ENCODE results near the gene DISC1. TPM values are rescaled to one million over a fixed set of nuclear protein-coding genes. Genes with fewer than 3 reads are reported as not detected.

Gene DISC1
- total and polyA plus RNA-seq, 2 experiments from 2014 or later: 2.1 to 6.5 TPM

DNA sequence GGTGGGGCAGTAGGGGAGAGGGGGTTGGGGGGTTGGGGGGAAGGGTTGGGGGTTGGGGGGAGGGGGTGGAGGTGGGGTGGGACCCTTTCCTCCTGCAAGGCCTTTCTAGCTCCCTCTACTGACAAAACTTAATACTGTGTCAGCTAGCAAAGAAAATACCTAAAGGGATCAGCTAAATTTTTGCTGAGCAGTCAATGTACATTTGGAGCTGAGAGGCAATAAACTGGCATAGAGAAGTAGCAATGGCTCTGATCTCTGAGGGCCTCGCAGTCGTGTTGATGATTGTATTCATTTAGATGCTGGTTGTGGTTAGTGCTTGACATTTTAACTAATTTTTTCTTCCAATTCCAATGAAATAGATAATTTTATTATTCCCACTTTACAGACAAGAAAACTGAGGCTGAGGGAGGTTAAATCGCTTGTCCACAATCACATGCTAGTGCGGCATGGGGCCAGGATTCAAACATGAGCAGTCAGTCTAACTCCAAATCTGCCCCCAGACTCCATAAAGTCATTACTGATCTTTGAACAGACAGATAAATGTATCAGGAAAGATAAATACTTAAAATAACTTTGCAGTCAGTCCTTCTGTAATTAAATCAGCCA, 357.1 kb downstream of the DISC1 start:
- Histone ChIP-seq H3K4me1 (ENCODE audit: insufficient read depth) (peaks cover 5% of the 10 kb centered on the region; the same call in 1 of the 2 replicates), H3K27ac (ENCODE audit: low read depth) (no peak overlapping the region), H3K4me3 (no peak overlapping the region), H3K36me3 (ENCODE audit: insufficient read depth) (no peaks in the 10 kb centered on the region), H3K4me2 (no peak overlapping the region), H3K9me2 (ENCODE audit: insufficient read depth) (0 out of 2 replicates have a peak, but pooled peaks cover 6% of the 10 kb centered on the region), H4K20me1 (replicated peaks; ENCODE audit: insufficient read depth) (no peaks in the 10 kb centered on the region), H3F3A (replicated peaks; ENCODE audit: low read depth) (no peaks in the 10 kb centered on the region), H3K79me2 (replicated peaks; ENCODE audit: insufficient read depth) (no peaks in the 10 kb centered on the region), H3K27me3 (ENCODE audit: insufficient read depth) (no peaks in the 10 kb centered on the region), H2AFZ (no peak overlapping the region)
- TF ChIP-seq, protein P1, sequence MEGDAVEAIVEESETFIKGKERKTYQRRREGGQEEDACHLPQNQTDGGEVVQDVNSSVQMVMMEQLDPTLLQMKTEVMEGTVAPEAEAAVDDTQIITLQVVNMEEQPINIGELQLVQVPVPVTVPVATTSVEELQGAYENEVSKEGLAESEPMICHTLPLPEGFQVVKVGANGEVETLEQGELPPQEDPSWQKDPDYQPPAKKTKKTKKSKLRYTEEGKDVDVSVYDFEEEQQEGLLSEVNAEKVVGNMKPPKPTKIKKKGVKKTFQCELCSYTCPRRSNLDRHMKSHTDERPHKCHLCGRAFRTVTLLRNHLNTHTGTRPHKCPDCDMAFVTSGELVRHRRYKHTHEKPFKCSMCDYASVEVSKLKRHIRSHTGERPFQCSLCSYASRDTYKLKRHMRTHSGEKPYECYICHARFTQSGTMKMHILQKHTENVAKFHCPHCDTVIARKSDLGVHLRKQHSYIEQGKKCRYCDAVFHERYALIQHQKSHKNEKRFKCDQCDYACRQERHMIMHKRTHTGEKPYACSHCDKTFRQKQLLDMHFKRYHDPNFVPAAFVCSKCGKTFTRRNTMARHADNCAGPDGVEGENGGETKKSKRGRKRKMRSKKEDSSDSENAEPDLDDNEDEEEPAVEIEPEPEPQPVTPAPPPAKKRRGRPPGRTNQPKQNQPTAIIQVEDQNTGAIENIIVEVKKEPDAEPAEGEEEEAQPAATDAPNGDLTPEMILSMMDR (conservative IDR thresholded peaks at IDR 0.05; ENCODE audit: low read depth in 2 of 2): peak; percentile 36 to 57
- TF ChIP-seq, protein P2, sequence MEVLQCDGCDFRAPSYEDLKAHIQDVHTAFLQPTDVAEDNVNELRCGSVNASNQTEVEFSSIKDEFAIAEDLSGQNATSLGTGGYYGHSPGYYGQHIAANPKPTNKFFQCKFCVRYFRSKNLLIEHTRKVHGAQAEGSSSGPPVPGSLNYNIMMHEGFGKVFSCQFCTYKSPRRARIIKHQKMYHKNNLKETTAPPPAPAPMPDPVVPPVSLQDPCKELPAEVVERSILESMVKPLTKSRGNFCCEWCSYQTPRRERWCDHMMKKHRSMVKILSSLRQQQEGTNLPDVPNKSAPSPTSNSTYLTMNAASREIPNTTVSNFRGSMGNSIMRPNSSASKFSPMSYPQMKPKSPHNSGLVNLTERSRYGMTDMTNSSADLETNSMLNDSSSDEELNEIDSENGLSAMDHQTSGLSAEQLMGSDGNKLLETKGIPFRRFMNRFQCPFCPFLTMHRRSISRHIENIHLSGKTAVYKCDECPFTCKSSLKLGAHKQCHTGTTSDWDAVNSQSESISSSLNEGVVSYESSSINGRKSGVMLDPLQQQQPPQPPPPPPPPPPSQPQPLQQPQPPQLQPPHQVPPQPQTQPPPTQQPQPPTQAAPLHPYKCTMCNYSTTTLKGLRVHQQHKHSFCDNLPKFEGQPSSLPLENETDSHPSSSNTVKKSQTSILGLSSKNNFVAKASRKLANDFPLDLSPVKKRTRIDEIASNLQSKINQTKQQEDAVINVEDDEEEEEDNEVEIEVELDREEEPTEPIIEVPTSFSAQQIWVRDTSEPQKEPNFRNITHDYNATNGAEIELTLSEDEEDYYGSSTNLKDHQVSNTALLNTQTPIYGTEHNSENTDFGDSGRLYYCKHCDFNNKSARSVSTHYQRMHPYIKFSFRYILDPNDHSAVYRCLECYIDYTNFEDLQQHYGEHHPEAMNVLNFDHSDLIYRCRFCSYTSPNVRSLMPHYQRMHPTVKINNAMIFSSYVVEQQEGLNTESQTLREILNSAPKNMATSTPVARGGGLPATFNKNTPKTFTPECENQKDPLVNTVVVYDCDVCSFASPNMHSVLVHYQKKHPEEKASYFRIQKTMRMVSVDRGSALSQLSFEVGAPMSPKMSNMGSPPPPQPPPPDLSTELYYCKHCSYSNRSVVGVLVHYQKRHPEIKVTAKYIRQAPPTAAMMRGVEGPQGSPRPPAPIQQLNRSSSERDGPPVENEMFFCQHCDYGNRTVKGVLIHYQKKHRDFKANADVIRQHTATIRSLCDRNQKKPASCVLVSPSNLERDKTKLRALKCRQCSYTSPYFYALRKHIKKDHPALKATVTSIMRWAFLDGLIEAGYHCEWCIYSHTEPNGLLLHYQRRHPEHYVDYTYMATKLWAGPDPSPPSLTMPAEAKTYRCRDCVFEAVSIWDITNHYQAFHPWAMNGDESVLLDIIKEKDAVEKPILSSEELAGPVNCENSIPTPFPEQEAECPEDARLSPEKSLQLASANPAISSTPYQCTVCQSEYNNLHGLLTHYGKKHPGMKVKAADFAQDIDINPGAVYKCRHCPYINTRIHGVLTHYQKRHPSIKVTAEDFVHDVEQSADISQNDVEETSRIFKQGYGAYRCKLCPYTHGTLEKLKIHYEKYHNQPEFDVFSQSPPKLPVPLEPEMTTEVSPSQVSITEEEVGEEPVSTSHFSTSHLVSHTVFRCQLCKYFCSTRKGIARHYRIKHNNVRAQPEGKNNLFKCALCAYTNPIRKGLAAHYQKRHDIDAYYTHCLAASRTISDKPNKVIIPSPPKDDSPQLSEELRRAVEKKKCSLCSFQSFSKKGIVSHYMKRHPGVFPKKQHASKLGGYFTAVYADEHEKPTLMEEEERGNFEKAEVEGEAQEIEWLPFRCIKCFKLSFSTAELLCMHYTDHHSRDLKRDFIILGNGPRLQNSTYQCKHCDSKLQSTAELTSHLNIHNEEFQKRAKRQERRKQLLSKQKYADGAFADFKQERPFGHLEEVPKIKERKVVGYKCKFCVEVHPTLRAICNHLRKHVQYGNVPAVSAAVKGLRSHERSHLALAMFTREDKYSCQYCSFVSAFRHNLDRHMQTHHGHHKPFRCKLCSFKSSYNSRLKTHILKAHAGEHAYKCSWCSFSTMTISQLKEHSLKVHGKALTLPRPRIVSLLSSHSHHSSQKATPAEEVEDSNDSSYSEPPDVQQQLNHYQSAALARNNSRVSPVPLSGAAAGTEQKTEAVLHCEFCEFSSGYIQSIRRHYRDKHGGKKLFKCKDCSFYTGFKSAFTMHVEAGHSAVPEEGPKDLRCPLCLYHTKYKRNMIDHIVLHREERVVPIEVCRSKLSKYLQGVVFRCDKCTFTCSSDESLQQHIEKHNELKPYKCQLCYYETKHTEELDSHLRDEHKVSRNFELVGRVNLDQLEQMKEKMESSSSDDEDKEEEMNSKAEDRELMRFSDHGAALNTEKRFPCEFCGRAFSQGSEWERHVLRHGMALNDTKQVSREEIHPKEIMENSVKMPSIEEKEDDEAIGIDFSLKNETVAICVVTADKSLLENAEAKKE (CRISPR knock-in tag; IDR thresholded peaks at IDR 0.05): no peak
- TF ChIP-seq STAT1 (IDR thresholded peaks at IDR 0.05; ENCODE audit: unreplicated experiment): no peak
- TF ChIP-seq ZNF331 (CRISPR knock-in tag; IDR thresholded peaks at IDR 0.05; ENCODE audit: low read depth): no peak
- no peak for TF ChIP-seq POLR2AphosphoS5 (IDR thresholded peaks at IDR 0.05; ENCODE audit: low read depth)
- TF ChIP-seq JUNB (IDR thresholded peaks at IDR 0.05; ENCODE audit: unreplicated experiment): no peak
- no peak for TF ChIP-seq CREB1 (CRISPR knock-in tag; IDR thresholded peaks at IDR 0.05; ENCODE audit: low read depth)
- peak; percentile 54 for ATAC-seq
- peaks cover 13% of the 10 kb centered on the region for H3K4me1 Mint-ChIP-seq
- peak; percentile 76 for DNase-seq (ENCODE audit: low spot score)
- no peaks in the 10 kb centered on the region for H3K36me3 Mint-ChIP-seq (ENCODE audit: low read depth)
- H3K27ac Mint-ChIP-seq: 0 out of 2 replicates have a peak overlapping the region, but pooled peaks have one; percentile 35
- H3K9me3 Mint-ChIP-seq: no peaks in the 10 kb centered on the region
- H3K4me3 Mint-ChIP-seq: no peak overlapping the region
- H3K27me3 Mint-ChIP-seq (ENCODE audit: insufficient read depth, low read depth, poor library complexity): peaks cover 4% of the 10 kb centered on the region
